HCT116 (cell line): Measurements from ENCODE around the gene EPC1.

Experiments
- EGR1 ChIP-seq: IDR thresholded peaks from 2 replicates; pipeline ENCODE4 v1.6.1; 2012; ENCODE audit warnings: low read depth
- ELF1 ChIP-seq: IDR thresholded peaks from 2 replicates; pipeline ENCODE4 v1.6.1; 2012; ENCODE audit warnings: low read depth, borderline replicate concordance
- EZH2 ChIP-seq: fragments of 200-600 bp; sonication (generic); IDR thresholded peaks from 2 replicates; pipeline ENCODE4 v1.6.1; 2017; ENCODE audit warnings: antibody characterized with exemption, mixed run types
- EZH2phosphoT487 ChIP-seq: fragments of 200-600 bp; IDR thresholded peaks from 2 replicates; pipeline ENCODE4 v1.6.1; 2018; ENCODE audit warnings: antibody characterized with exemption, borderline replicate concordance
- FOSL1 ChIP-seq: IDR thresholded peaks from 2 replicates; pipeline ENCODE4 v1.6.1; 2012; ENCODE audit warnings: low read depth
- POLR2A ChIP-seq: IDR thresholded peaks from 2 replicates; pipeline ENCODE4 v1.7.0; 2011; ENCODE audit warnings: borderline replicate concordance; ENCODE audit not compliant: insufficient read depth, insufficient read length; ENCODE audit errors: extremely low read depth
- POLR2AphosphoS5 ChIP-seq: IDR thresholded peaks from 2 replicates; pipeline ENCODE4 v1.6.1; 2011; ENCODE audit warnings: mild to moderate bottlenecking, low read depth, low read length, moderate library complexity
- YY1 ChIP-seq: IDR thresholded peaks from 2 replicates; pipeline ENCODE4 v1.6.1; 2011; ENCODE audit warnings: low read length, low read depth, moderate library complexity, mild to moderate bottlenecking; ENCODE audit not compliant: insufficient replicate concordance; ENCODE audit errors: extremely low read depth
- TF ChIP-seq, protein P1 (sequence below), 3 experiments: fragments of 200-600 bp in 1 of 3; sonication (generic) in 1 of 3; IDR thresholded peaks in 2 of 3; conservative IDR thresholded peaks in 1 of 3; 2 replicates each; pipeline ENCODE4 v1.5.1; 2012 to 2017; ENCODE audit warnings: low read depth in 2 of 3, low read length in 2 of 3, antibody characterized with exemption in 1 of 3, borderline replicate concordance in 1 of 3, control low read depth in 1 of 3, mild to moderate bottlenecking in 1 of 3, mixed read lengths in 1 of 3, mixed run types in 1 of 3, moderate library complexity in 1 of 3; ENCODE audit not compliant: insufficient read depth in 1 of 3
- TF ChIP-seq, protein P2 (sequence below): IDR thresholded peaks from 2 replicates; pipeline ENCODE4 v1.6.1; 2011; ENCODE audit warnings: mild to moderate bottlenecking, low read length, moderate library complexity; ENCODE audit not compliant: insufficient replicate concordance; ENCODE audit errors: extremely low read depth

DNA sequence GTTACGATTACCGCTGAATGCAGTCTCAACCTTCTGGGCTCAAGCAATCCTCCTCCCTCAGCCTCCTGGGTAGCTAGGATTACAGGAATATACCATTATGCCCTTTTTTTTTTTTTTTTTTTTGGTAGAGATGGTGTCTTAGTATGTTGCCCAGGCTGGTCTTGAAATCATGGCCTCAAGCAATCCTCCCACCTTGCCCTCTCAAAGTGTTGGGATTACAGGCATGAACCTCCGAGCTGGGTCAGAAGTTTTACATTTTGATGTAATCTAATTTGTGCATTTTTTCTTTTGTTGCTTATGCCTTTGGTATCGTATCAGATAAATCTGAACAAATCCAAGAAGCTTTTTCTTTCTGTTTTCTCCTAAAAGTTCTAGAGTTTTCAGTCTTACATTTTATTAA is 87.4 kb downstream of the EPC1 start:
- TF ChIP-seq ELF1 (no peak), EGR1 (no peak), POLR2AphosphoS5 (no peak), EZH2 (no peak), FOSL1 (no peak), POLR2A (no peak), EZH2phosphoT487 (no peak), YY1 (no peak)
- TF ChIP-seq, protein P1, sequence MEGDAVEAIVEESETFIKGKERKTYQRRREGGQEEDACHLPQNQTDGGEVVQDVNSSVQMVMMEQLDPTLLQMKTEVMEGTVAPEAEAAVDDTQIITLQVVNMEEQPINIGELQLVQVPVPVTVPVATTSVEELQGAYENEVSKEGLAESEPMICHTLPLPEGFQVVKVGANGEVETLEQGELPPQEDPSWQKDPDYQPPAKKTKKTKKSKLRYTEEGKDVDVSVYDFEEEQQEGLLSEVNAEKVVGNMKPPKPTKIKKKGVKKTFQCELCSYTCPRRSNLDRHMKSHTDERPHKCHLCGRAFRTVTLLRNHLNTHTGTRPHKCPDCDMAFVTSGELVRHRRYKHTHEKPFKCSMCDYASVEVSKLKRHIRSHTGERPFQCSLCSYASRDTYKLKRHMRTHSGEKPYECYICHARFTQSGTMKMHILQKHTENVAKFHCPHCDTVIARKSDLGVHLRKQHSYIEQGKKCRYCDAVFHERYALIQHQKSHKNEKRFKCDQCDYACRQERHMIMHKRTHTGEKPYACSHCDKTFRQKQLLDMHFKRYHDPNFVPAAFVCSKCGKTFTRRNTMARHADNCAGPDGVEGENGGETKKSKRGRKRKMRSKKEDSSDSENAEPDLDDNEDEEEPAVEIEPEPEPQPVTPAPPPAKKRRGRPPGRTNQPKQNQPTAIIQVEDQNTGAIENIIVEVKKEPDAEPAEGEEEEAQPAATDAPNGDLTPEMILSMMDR (IDR thresholded peaks at IDR 0.05 in 2 of 3, conservative IDR thresholded peaks at IDR 0.05 in 1 of 3; ENCODE audit: borderline replicate concordance in 1 of 3, insufficient read depth in 1 of 3, low read depth in 2 of 3, low read length in 2 of 3), result no peak
- TF ChIP-seq, protein P2, sequence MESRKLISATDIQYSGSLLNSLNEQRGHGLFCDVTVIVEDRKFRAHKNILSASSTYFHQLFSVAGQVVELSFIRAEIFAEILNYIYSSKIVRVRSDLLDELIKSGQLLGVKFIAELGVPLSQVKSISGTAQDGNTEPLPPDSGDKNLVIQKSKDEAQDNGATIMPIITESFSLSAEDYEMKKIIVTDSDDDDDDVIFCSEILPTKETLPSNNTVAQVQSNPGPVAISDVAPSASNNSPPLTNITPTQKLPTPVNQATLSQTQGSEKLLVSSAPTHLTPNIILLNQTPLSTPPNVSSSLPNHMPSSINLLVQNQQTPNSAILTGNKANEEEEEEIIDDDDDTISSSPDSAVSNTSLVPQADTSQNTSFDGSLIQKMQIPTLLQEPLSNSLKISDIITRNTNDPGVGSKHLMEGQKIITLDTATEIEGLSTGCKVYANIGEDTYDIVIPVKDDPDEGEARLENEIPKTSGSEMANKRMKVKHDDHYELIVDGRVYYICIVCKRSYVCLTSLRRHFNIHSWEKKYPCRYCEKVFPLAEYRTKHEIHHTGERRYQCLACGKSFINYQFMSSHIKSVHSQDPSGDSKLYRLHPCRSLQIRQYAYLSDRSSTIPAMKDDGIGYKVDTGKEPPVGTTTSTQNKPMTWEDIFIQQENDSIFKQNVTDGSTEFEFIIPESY, result no peak
